Stimulated activated CD4-positive, alpha-beta T cell treated with anti-CD3 and anti-CD28 coated beads, Interleukin-15, amount 100 ng/mL, for 48 hours (primary cell): ENCODE data around the gene MZF1.

ENCODE experiments used
- DNase-seq, 2 donors: peaks; one replicate each; pipeline ENCODE4 v3.0.0-alpha.2; 2020; ENCODE audit warnings: low read depth in 2 of 2

MZF1 gene

GRCh38 chr19:58570770-58571574, 2.2 kb downstream of the MZF1 start:
- DNase-seq, result no peak

- DNase-seq, result no peak
Measured at GRCh38 chr19:58569943-58570670, 3.0 kb downstream of the MZF1 start.

- DNase-seq, result no peak
Measured at GRCh38 chr19:58569191-58569942, 3.8 kb downstream of the MZF1 start.

GRCh38 chr19:58568453-58569130, 4.5 kb downstream of the MZF1 start:
- no peak for DNase-seq

- DNase-seq, result no peak
Measured at GRCh38 chr19:58566989-58567388, 6.1 kb downstream of the MZF1 start.

- no peak for DNase-seq
Measured at GRCh38 chr19:58563823-58564222, 9.3 kb downstream of the MZF1 start.

GRCh38 chr19:58563034-58563573, 10.0 kb downstream of the MZF1 start:
- peak in 1 of 2 donors; percentile 25 for DNase-seq

- DNase-seq, result peak in 1 of 2 donors; percentile 36
Measured at GRCh38 chr19:58562122-58563033, 10.8 kb downstream of the MZF1 start.

- DNase-seq, result no peak
Measured at GRCh38 chr19:58561373-58562121, 11.6 kb downstream of the MZF1 start.

- DNase-seq, result no peak
Measured at GRCh38 chr19:58560921-58561320, 12.2 kb downstream of the MZF1 start.

GRCh38 chr19:58560007-58560887, 12.9 kb downstream of the MZF1 start:
- DNase-seq, result no peak

GRCh38 chr19:58559275-58560006, 13.7 kb downstream of the MZF1 start:
- DNase-seq, result peak; percentile 64 to 74

- peak; percentile 99 to 100 for DNase-seq
Measured at GRCh38 chr19:58558623-58559274, 14.4 kb downstream of the MZF1 start.

- DNase-seq, result peak; percentile 49 to 51
Measured at GRCh38 chr19:58558066-58558622, 15.0 kb downstream of the MZF1 start, which contains the start of gene UBE2M. Gene UBE2M, minus strand, starts transcription at chr19:58558611. Its CDS starts 230 bp downstream, at chr19:58558381.

- no peak for DNase-seq
Measured at GRCh38 chr19:58557221-58558065, 15.7 kb downstream of the MZF1 start.

GRCh38 chr19:58556622-58557220, 16.4 kb downstream of the MZF1 start:
- no peak for DNase-seq
